HG03457 (cell line): ENCODE results near the gene SAMD8.
"Not testable (repeated sequence)": the region's sequence is repeated elsewhere in the genome, so short reads cannot be mapped to it uniquely, and the experiment has no call there.

Experiments
- ATAC-seq: cut with Tn5 transposase; IDR thresholded peaks from one replicate; pipeline ENCODE4 v1.9.1; 2021; ENCODE audit warnings: moderate number of reproducible peaks; ENCODE audit not compliant: unreplicated experiment

The SAMD8 gene

GRCh38 chr10:75137533-75138438 lies 26.3 kb downstream of the SAMD8 start:
- no peak for ATAC-seq

GRCh38 chr10:75140246-75140645 lies 28.8 kb downstream of the SAMD8 start:
- ATAC-seq = no peak

GRCh38 chr10:75143353-75143752 lies 31.9 kb downstream of the SAMD8 start:
- ATAC-seq = no peak

GRCh38 chr10:75145590-75145989 lies 34.1 kb downstream of the SAMD8 start:
- no peak for ATAC-seq

- ATAC-seq = no peak
These were observed 35.3 kb downstream of the SAMD8 start for GRCh38 chr10:75146780-75147179.

GRCh38 chr10:75150656-75151055 lies 39.2 kb downstream of the SAMD8 start:
- ATAC-seq = no peak

- ATAC-seq = no peak
These were observed 48.1 kb downstream of the SAMD8 start for GRCh38 chr10:75159519-75159918.

- peak; percentile 81 for ATAC-seq
These were observed 54.5 kb downstream of the SAMD8 start for GRCh38 chr10:75165684-75166622.

- ATAC-seq = peak; percentile 32
These were observed 55.1 kb downstream of the SAMD8 start for GRCh38 chr10:75166623-75166972.

- ATAC-seq = no peak
These were observed 56.8 kb downstream of the SAMD8 start for GRCh38 chr10:75168275-75168674.

- ATAC-seq = no peak
These were observed 58.8 kb downstream of the SAMD8 start for GRCh38 chr10:75170215-75170614.

GRCh38 chr10:75175046-75175445 lies 63.6 kb downstream of the SAMD8 start:
- ATAC-seq = no peak

GRCh38 chr10:75176046-75176445 lies 64.6 kb downstream of the SAMD8 start:
- ATAC-seq = no peak

GRCh38 chr10:75176736-75177135 lies 65.3 kb downstream of the SAMD8 start:
- no peak for ATAC-seq

- no peak for ATAC-seq
These were observed 68.3 kb downstream of the SAMD8 start for GRCh38 chr10:75179657-75180177.

GRCh38 chr10:75180592-75180991 lies 69.1 kb downstream of the SAMD8 start:
- ATAC-seq = no peak

GRCh38 chr10:75181073-75181472 lies 69.6 kb downstream of the SAMD8 start:
- no peak for ATAC-seq

GRCh38 chr10:75186310-75186709 lies 74.9 kb downstream of the SAMD8 start:
- ATAC-seq = no peak

- no peak for ATAC-seq
These were observed 76.5 kb downstream of the SAMD8 start for GRCh38 chr10:75187961-75188426.

GRCh38 chr10:75188522-75188921 lies 77.1 kb downstream of the SAMD8 start:
- ATAC-seq = not testable (repeated sequence)
